Keratinocyte (primary cell): Measurements from ENCODE around the gene DENND1C. TPM values are rescaled to one million over a fixed set of nuclear protein-coding genes. Genes with fewer than 3 reads are reported as not detected.

Source experiments
- DNase-seq: peaks from one replicate; pipeline ENCODE4 v3.0.0-alpha.2; 2011; ENCODE audit warnings: low read depth, missing footprints, low spot score
- FAIRE-seq: peaks from 2 replicates; lab custom pipeline; 2011; peaks lifted over from hg19 to GRCh38; lab: Jason Lieb, UNC
- H2AFZ ChIP-seq: 2 replicates; pipeline ENCODE4 v1.6.0; 2012; ENCODE audit warnings: low read length, control low read depth, inconsistent platforms; ENCODE audit not compliant: control insufficient read depth
- H3K27ac ChIP-seq: 2 replicates; pipeline ENCODE4 v1.5.1; 2011; ENCODE audit warnings: low read length; ENCODE audit not compliant: control insufficient read depth, insufficient read depth
- H3K27me3 ChIP-seq: 3 replicates; pipeline ENCODE4 v1.6.0; 2011; ENCODE audit warnings: low read length; ENCODE audit not compliant: control insufficient read depth, insufficient read depth; ENCODE audit errors: extremely low read depth
- H3K36me3 ChIP-seq, 2 experiments: 2 replicates in 1 of 2; 3 replicates in 1 of 2; pipeline ENCODE4 v1.5.1; 2011; ENCODE audit warnings: low read length in 2 of 2, mild to moderate bottlenecking in 1 of 2; ENCODE audit not compliant: control insufficient read depth in 2 of 2, insufficient read depth in 2 of 2; ENCODE audit errors: extremely low read depth in 1 of 2
- H3K4me1 ChIP-seq: 3 replicates; pipeline ENCODE4 v1.5.1; 2011; ENCODE audit warnings: low read length; ENCODE audit not compliant: control insufficient read depth, insufficient read depth; ENCODE audit errors: extremely low read depth
- H3K4me2 ChIP-seq: 3 replicates; pipeline ENCODE4 v1.6.0; 2011; ENCODE audit warnings: low read depth, low read length; ENCODE audit not compliant: control insufficient read depth, insufficient read depth; ENCODE audit errors: extremely low read depth
- H3K4me3 ChIP-seq, 3 experiments: fragments of 200-600 bp in 1 of 3; sonication (generic) in 1 of 3; 2 replicates in 2 of 3; 3 replicates in 1 of 3; pipeline ENCODE4 v1.5.1; 2011 to 2016; ENCODE audit warnings: low read length in 3 of 3, mild to moderate bottlenecking in 3 of 3, control low read depth in 2 of 3, inconsistent platforms in 1 of 3, low read depth in 1 of 3, mixed read lengths in 1 of 3, mixed run types in 1 of 3, moderate library complexity in 1 of 3; ENCODE audit not compliant: control insufficient read depth in 2 of 3, insufficient read depth in 2 of 3; ENCODE audit errors: extremely low read depth in 1 of 3
- H3K79me2 ChIP-seq: 2 replicates; pipeline ENCODE4 v1.6.0; 2012; ENCODE audit warnings: low read length; ENCODE audit not compliant: control insufficient read depth, insufficient read depth
- H3K9ac ChIP-seq: 3 replicates; pipeline ENCODE4 v1.6.0; 2011; ENCODE audit warnings: low read length; ENCODE audit not compliant: control insufficient read depth, insufficient read depth; ENCODE audit errors: extremely low read depth
- H3K9me1 ChIP-seq: 3 replicates; pipeline ENCODE4 v1.6.0; 2011; ENCODE audit warnings: low read length; ENCODE audit not compliant: control insufficient read depth, insufficient read depth; ENCODE audit errors: extremely low read depth
- H3K9me3 ChIP-seq: 2 replicates; pipeline ENCODE4 v1.5.1; 2012; ENCODE audit warnings: low read depth, low read length; ENCODE audit not compliant: control insufficient read depth
- H4K20me1 ChIP-seq: 3 replicates; pipeline ENCODE4 v1.6.0; 2011; ENCODE audit warnings: low read length; ENCODE audit not compliant: control insufficient read depth, insufficient read depth; ENCODE audit errors: extremely low read depth
- EZH2 ChIP-seq: IDR thresholded peaks from one replicate; pipeline ENCODE4 v1.6.1; 2012; ENCODE audit warnings: inconsistent platforms, mild to moderate bottlenecking, low read length, moderate library complexity
- dilution Hi-C: fragments of 300-500 bp; cut with MboI; formaldehyde crosslinking; loops from one replicate; pipeline ENCODE4 v1.7.0; 2020; ENCODE audit warnings: low sequenced_read_pairs; ENCODE audit not compliant: extremely low pct_ligation_motif_present
- polyA plus RNA-seq, 5 experiments: library from polyadenylated mRNA; depleted of rRNA in 3 of 5; stranded (reverse) in 3 of 5; stranded (forward) in 1 of 5; unstranded in 1 of 5; fragments of >200 nt; gene quantifications; 1 replicate in 1 of 5; 2 replicates in 3 of 5; 3 replicates in 1 of 5; pipeline versions ENCODE4 v1.2.1 to v1.2.3, GENCODE V29; 2011 to 2012; ENCODE audit warnings: missing spikeins in 2 of 5, low read depth in 1 of 5, low replicate concordance in 1 of 5
- TF ChIP-seq, protein P1 (sequence below), 3 experiments: IDR thresholded peaks in 1 of 3; conservative IDR thresholded peaks in 1 of 3; optimal IDR thresholded peaks in 1 of 3; 2 replicates in 2 of 3; 3 replicates in 1 of 3; pipeline versions ENCODE3 to v1.5.1; 2011; ENCODE audit warnings: low read length in 3 of 3, mild to moderate bottlenecking in 3 of 3, moderate library complexity in 2 of 3, control low read depth in 1 of 3, inconsistent platforms in 1 of 3; ENCODE audit not compliant: insufficient read depth in 2 of 3; ENCODE audit errors: extremely low read depth in 1 of 3

DENND1C gene
- polyA plus RNA-seq, 1 donor (not counting 4 experiments of a cell fraction or from before 2014, with no cell fraction given), result 0.09 TPM

DNA sequence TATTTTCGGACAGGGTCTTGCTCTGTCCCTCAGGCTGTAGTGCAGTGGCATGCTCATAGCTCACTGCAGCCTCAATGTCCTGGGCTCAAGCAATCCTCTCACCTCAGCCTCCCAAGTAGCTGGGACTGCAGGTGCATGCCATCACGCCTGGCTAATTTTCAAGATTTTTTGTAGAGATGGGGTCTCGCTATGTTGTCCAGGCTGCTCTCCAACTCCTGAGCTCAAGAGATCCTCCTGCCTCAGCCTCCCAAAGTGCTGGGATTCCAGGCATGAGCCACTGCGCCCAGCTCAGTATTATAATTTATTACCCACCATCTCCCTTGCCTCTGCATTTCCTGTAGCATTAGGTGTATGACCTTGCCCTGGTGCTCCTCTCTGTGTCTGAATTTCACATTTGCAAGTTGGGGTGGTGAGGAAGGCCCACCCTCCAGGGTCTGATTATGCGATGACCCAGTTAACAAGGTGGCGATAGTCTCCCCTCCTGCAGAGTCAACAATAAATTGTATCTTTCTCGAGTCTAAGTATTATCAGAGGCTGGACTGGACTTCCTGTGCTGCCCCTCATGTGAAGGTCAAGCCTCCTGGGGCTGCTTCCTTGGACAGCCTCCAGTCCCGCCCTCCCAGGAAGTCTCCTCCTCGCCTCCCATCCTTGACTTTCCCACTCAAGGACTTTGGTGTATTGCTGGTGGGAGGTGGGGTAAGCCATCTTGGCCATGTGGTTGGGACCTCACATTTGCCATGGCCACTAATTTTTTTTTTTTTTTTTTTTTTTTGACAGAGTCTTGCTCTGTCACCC, 22.0 kb upstream of the DENND1C start:
- H3K27me3 ChIP-seq, result peaks cover 42% of the 10 kb centered on the region
- H3K4me2 ChIP-seq, result no peak overlapping the region
- H3K4me3 ChIP-seq, result no peak overlapping the region
- H3K9me3 ChIP-seq, result no peaks in the 10 kb centered on the region
- H3K9ac ChIP-seq, result no peak overlapping the region
- no peaks in the 10 kb centered on the region for H3K4me1 ChIP-seq
- FAIRE-seq (no peak), DNase-seq (no peak)
- no peak overlapping the region for H3K27ac ChIP-seq
- no peaks in the 10 kb centered on the region for H3K36me3 ChIP-seq
- no peaks in the 10 kb centered on the region for H3K79me2 ChIP-seq
- H4K20me1 ChIP-seq, result no peaks in the 10 kb centered on the region
- no peaks in the 10 kb centered on the region for H3K9me1 ChIP-seq
- no peak for TF ChIP-seq EZH2
- TF ChIP-seq, protein P1, sequence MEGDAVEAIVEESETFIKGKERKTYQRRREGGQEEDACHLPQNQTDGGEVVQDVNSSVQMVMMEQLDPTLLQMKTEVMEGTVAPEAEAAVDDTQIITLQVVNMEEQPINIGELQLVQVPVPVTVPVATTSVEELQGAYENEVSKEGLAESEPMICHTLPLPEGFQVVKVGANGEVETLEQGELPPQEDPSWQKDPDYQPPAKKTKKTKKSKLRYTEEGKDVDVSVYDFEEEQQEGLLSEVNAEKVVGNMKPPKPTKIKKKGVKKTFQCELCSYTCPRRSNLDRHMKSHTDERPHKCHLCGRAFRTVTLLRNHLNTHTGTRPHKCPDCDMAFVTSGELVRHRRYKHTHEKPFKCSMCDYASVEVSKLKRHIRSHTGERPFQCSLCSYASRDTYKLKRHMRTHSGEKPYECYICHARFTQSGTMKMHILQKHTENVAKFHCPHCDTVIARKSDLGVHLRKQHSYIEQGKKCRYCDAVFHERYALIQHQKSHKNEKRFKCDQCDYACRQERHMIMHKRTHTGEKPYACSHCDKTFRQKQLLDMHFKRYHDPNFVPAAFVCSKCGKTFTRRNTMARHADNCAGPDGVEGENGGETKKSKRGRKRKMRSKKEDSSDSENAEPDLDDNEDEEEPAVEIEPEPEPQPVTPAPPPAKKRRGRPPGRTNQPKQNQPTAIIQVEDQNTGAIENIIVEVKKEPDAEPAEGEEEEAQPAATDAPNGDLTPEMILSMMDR (optimal IDR thresholded peaks at IDR 0.05 in 1 of 3, IDR thresholded peaks at IDR 0.05 in 1 of 3, conservative IDR thresholded peaks at IDR 0.05 in 1 of 3; ENCODE audit: extremely low read depth in 1 of 3, insufficient read depth in 2 of 3, low read length in 3 of 3), result no peak
- H2AFZ ChIP-seq, result no peak overlapping the region
- dilution Hi-C loops, result no loop called here

DNA sequence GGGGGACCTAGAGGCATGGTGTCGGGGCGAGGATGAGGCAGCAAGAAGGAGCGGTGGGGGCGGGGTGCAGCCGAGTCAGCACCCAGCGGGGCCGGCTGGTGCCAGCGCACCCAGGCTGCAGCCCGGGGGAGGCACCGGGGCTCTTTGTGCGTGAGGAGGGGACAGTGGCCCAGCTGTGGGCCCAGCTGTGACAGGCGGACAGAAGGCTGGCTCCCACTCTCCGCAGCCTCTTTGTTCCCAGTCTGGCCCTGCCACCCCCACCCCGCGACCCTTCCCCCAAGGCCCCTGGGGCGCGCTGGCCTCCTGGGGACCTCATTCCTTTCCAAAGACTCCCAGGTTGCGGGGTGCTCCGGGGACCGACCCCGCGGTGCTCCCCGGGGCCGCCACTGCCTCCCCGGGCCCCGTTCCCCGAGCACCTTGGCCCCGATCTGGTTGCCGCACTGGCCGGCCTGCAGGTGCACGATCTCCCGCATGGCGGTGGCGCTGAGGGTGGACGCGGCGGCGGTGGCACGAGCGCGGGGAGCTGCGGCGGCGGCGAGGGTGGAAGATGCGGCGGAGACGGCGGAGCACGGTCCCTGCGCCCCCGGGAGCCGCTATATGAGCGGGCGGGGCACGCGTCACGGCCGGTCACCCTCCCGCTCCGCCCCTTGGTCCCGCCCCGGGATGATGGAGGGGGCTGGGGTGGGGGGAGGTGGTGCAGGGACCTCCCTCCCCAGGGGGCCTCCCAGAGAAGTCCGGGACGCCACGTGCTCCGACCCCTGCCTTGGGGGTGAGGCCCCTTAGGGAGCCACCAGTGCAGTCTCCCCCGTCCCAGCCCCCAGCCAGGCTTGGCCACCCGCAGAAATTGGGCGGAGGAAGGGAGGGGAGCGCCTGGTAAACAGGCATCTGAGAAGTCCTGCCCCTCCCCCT, 20.4 kb upstream of the DENND1C start, which contains the start of gene TUBB4A:
TSS of gene TUBB4A (minus strand) at position 570 of the 909 bp plus-strand sequence. CDS start at position 473, 97 bp downstream.
- Histone ChIP-seq H3K79me2 (no peaks in the 10 kb centered on the region), H4K20me1 (no peaks in the 10 kb centered on the region), H3K27me3 (peaks cover 46% of the 10 kb centered on the region), H3K36me3 (no peaks in the 10 kb centered on the region), H3K27ac (no peak within 1 kb of the TSS), H3K4me3 (peak within 1 kb of the TSS in 1 of 3 experiments; percentile 5), H3K9ac (no peak within 1 kb of the TSS), H3K4me1 (no peaks in the 10 kb centered on the region), H3K9me3 (no peaks in the 10 kb centered on the region), H3K4me2 (no peak within 1 kb of the TSS), H2AFZ (no peak within 1 kb of the TSS), H3K9me1 (no peaks in the 10 kb centered on the region)
- DNase-seq, result no peak
- FAIRE-seq, result no peak
- TF ChIP-seq, protein P1 (optimal IDR thresholded peaks at IDR 0.05 in 1 of 3, IDR thresholded peaks at IDR 0.05 in 1 of 3, conservative IDR thresholded peaks at IDR 0.05 in 1 of 3; ENCODE audit: extremely low read depth in 1 of 3, insufficient read depth in 2 of 3, low read length in 3 of 3), result no peak
- TF ChIP-seq EZH2, result no peak
- dilution Hi-C loops, result no loop called here
